Mesodermal cell (in vitro differentiated cells): ENCODE measurements around the gene CPS1.

Experiments
- H3K27ac ChIP-seq: 2 replicates; pipeline ENCODE4 v1.7.0; 2013; ENCODE audit warnings: mild to moderate bottlenecking, low read depth, low read length, moderate library complexity; ENCODE audit not compliant: severe bottlenecking
- H3K36me3 ChIP-seq: 2 replicates; pipeline ENCODE4 v1.7.1; 2013; ENCODE audit warnings: mild to moderate bottlenecking, low read length, moderate library complexity; ENCODE audit not compliant: control insufficient read depth, insufficient read depth
- H3K4me1 ChIP-seq: one replicate; pipeline ENCODE4 v1.7.1; 2013; ENCODE audit warnings: mild to moderate bottlenecking, low read length; ENCODE audit not compliant: insufficient read depth, control insufficient read depth, poor library complexity, severe bottlenecking
- H3K4me3 ChIP-seq: 2 replicates; pipeline ENCODE4 v1.7.0; 2013; ENCODE audit warnings: low read length, control low read depth, mild to moderate bottlenecking; ENCODE audit not compliant: insufficient read depth, poor library complexity, severe bottlenecking; ENCODE audit errors: extremely low read depth
- H3K9me3 ChIP-seq: 2 replicates; pipeline ENCODE4 v1.7.1; 2013; ENCODE audit warnings: mild to moderate bottlenecking, low read length, moderate library complexity; ENCODE audit not compliant: control insufficient read depth
- WGBS, 2 experiments: methylation state at CpG; one replicate each; pipeline ENCODE4 v1.1.5; 2013; ENCODE audit warnings: missing lambda C conversion rate in 2 of 2; ENCODE audit not compliant: insufficient coverage in 2 of 2; 5-methylcytosine and 5-hydroxymethylcytosine counted together

The CPS1 gene

GRCh38 chr2:210546424-210547208, 9.8 kb upstream of the CPS1 start:
- Histone ChIP-seq H3K36me3 (no peaks in the 10 kb centered on the region), H3K9me3 (no peaks in the 10 kb centered on the region), H3K27ac (no peak overlapping the region), H3K4me3 (no peak overlapping the region), H3K4me1 (no peaks in the 10 kb centered on the region)
- WGBS, 2 experiments: 93 to 96% methylated on average over 3 of the region's 5 CpGs

- 86 to 100% methylated on average over 1 of the region's 2 CpGs for WGBS, 2 experiments
- H3K36me3 ChIP-seq: no peaks in the 10 kb centered on the region
- H3K4me1 ChIP-seq: peaks cover 8% of the 10 kb centered on the region
- H3K27ac ChIP-seq: no peak overlapping the region
- no peak overlapping the region for H3K4me3 ChIP-seq
- no peaks in the 10 kb centered on the region for H3K9me3 ChIP-seq
Measured at GRCh38 chr2:210548031-210548430, 8.4 kb upstream of the CPS1 start.

- Histone ChIP-seq H3K9me3 (no peaks in the 10 kb centered on the region), H3K4me3 (no peak overlapping the region), H3K4me1 (peaks cover 11% of the 10 kb centered on the region), H3K36me3 (no peaks in the 10 kb centered on the region), H3K27ac (no peak overlapping the region)
- WGBS, 2 experiments: 87 to 97% methylated on average over 6 to 7 of the region's 8 CpGs
Measured at GRCh38 chr2:210548878-210549384, 7.5 kb upstream of the CPS1 start.

GRCh38 chr2:210551001-210551400, 5.4 kb upstream of the CPS1 start:
- Histone ChIP-seq H3K4me3 (no peak overlapping the region), H3K4me1 (peaks cover 11% of the 10 kb centered on the region), H3K9me3 (no peaks in the 10 kb centered on the region), H3K36me3 (no peaks in the 10 kb centered on the region), H3K27ac (no peak overlapping the region)
- 92 to 100% methylated on average over 1 to 2 of the region's 2 CpGs for WGBS, 2 experiments

GRCh38 chr2:210553373-210553772, 3.0 kb upstream of the CPS1 start:
- no peaks in the 10 kb centered on the region for H3K9me3 ChIP-seq
- WGBS, 2 experiments: no CpG with 5 or more reads among the region's 1 CpG
- H3K36me3 ChIP-seq: no peaks in the 10 kb centered on the region
- H3K4me3 ChIP-seq: no peak overlapping the region
- peaks cover 11% of the 10 kb centered on the region for H3K4me1 ChIP-seq
- H3K27ac ChIP-seq: no peak overlapping the region

- H3K4me1 ChIP-seq: peaks cover 11% of the 10 kb centered on the region
- H3K9me3 ChIP-seq: no peaks in the 10 kb centered on the region
- H3K36me3 ChIP-seq: no peaks in the 10 kb centered on the region
- H3K27ac ChIP-seq: no peak overlapping the region
- no peak overlapping the region for H3K4me3 ChIP-seq
Measured at GRCh38 chr2:210555555-210555954, 844 bp upstream of the CPS1 start.

- H3K4me1 ChIP-seq: peaks cover 2% of the 10 kb centered on the region
- H3K27ac ChIP-seq: no peak overlapping the region
- no peaks in the 10 kb centered on the region for H3K9me3 ChIP-seq
- H3K36me3 ChIP-seq: no peaks in the 10 kb centered on the region
- H3K4me3 ChIP-seq: no peak overlapping the region
Measured at GRCh38 chr2:210557721-210558120, 1.3 kb downstream of the CPS1 start.

GRCh38 chr2:210558708-210559107, 2.3 kb downstream of the CPS1 start:
- Histone ChIP-seq H3K4me3 (no peak overlapping the region), H3K4me1 (peaks cover 1% of the 10 kb centered on the region), H3K9me3 (no peaks in the 10 kb centered on the region), H3K27ac (no peak overlapping the region), H3K36me3 (no peaks in the 10 kb centered on the region)
- WGBS, 2 experiments: no CpG with 5 or more reads among the region's 1 CpG

GRCh38 chr2:210559182-210559581, 2.8 kb downstream of the CPS1 start:
- H3K9me3 ChIP-seq: no peaks in the 10 kb centered on the region
- H3K4me1 ChIP-seq: no peaks in the 10 kb centered on the region
- no peak overlapping the region for H3K27ac ChIP-seq
- H3K4me3 ChIP-seq: no peak overlapping the region
- 100% methylated on average over 4 of the region's 6 CpGs; no CpG with 5 or more reads in 1 of the 2 experiments for WGBS, 2 experiments
- H3K36me3 ChIP-seq: no peaks in the 10 kb centered on the region

- H3K27ac ChIP-seq: no peak overlapping the region
- H3K36me3 ChIP-seq: no peaks in the 10 kb centered on the region
- H3K9me3 ChIP-seq: no peaks in the 10 kb centered on the region
- no peak overlapping the region for H3K4me3 ChIP-seq
- H3K4me1 ChIP-seq: no peaks in the 10 kb centered on the region
- 80 to 96% methylated on average over 2 to 4 of the region's 5 CpGs for WGBS, 2 experiments
Measured at GRCh38 chr2:210561475-210561874, 5.1 kb downstream of the CPS1 start.

- Histone ChIP-seq H3K36me3 (no peaks in the 10 kb centered on the region), H3K4me3 (no peak overlapping the region), H3K4me1 (no peaks in the 10 kb centered on the region), H3K27ac (no peak overlapping the region), H3K9me3 (no peaks in the 10 kb centered on the region)
- no CpG with 5 or more reads among the region's 1 CpG for WGBS, 2 experiments
Measured at GRCh38 chr2:210562091-210562490, 5.7 kb downstream of the CPS1 start.
